HepG2 (cell line): Measurements from ENCODE around the gene CMTM8.

ENCODE experiments used
- GABPA ChIP-seq, 2 experiments: IDR thresholded peaks; 2 replicates each; pipeline ENCODE4 v1.6.1; 2011 to 2016; ENCODE audit warnings: low read depth in 2 of 2, low read length in 1 of 2, missing biosample characterization in 1 of 2, missing genetic modification characterization in 1 of 2
- SIN3A ChIP-seq: IDR thresholded peaks from 2 replicates; pipeline ENCODE4 v1.6.1; 2011; ENCODE audit warnings: low read depth, mild to moderate bottlenecking, control low read depth, low read length, borderline replicate concordance
- U2AF2 ChIP-seq: fragments of 200-400 bp; formaldehyde crosslinking; IDR thresholded peaks from 2 replicates; pipeline ENCODE4 v1.6.1; 2017; ENCODE audit warnings: low read depth, mild to moderate bottlenecking, low read length
- ZNF564 ChIP-seq: sonication (generic); formaldehyde crosslinking; IDR thresholded peaks from 2 replicates; pipeline ENCODE4 v1.8.1; 2023; ENCODE audit warnings: mild to moderate bottlenecking, missing genetic modification reagents
- TF ChIP-seq, protein P1 (sequence below): sonication (generic); formaldehyde crosslinking; IDR thresholded peaks from 2 replicates; pipeline ENCODE4 v1.4.0; 2020; ENCODE audit warnings: missing genetic modification reagents, mild to moderate bottlenecking, borderline replicate concordance
- TF ChIP-seq, protein P2 (sequence below): sonication (generic); formaldehyde crosslinking; IDR thresholded peaks from 2 replicates; pipeline ENCODE4 v1.5.0; 2020; ENCODE audit warnings: mild to moderate bottlenecking, missing genetic modification reagents, moderate library complexity

DNA sequence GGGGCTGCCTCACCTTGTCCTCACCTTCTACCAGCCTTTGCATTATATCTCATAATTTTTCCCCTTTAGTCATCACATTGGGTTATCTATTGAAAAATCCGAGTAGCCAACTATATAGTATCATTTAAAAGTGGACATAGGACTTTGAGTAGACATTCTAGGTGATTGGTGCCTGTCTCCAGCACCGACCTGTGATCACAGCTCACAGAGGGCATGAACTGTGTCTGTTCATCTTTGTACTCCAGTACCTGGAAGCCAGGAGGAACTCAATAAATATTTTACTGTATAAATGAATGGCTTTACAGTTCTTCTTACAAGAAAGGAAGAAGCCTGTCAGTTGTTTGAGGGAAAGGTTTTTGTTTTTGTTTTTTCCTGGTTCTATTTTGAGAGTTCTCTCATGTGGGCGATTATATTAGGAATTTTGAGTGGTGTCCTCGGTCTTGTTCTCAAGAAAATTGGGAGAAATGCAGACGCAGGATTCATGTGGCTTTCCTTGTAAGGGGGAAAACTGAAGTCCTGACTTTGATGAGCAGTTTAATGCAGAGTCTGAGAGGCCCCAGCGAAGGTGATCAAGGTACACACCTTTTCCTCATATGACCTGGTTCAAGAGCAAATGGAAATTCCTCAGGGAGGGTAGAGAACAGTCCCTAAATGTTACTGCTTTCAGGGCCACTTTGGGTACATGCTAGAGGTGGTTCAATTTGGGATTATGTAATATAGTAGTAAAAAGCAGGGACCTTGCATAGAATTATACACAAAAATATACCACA is 46.1 kb downstream of the CMTM8 start:
- no peak for TF ChIP-seq U2AF2
- TF ChIP-seq ZNF564 (CRISPR knock-in tag), result no peak
- TF ChIP-seq, protein P1, sequence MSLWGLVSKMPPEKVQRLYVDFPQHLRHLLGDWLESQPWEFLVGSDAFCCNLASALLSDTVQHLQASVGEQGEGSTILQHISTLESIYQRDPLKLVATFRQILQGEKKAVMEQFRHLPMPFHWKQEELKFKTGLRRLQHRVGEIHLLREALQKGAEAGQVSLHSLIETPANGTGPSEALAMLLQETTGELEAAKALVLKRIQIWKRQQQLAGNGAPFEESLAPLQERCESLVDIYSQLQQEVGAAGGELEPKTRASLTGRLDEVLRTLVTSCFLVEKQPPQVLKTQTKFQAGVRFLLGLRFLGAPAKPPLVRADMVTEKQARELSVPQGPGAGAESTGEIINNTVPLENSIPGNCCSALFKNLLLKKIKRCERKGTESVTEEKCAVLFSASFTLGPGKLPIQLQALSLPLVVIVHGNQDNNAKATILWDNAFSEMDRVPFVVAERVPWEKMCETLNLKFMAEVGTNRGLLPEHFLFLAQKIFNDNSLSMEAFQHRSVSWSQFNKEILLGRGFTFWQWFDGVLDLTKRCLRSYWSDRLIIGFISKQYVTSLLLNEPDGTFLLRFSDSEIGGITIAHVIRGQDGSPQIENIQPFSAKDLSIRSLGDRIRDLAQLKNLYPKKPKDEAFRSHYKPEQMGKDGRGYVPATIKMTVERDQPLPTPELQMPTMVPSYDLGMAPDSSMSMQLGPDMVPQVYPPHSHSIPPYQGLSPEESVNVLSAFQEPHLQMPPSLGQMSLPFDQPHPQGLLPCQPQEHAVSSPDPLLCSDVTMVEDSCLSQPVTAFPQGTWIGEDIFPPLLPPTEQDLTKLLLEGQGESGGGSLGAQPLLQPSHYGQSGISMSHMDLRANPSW (CRISPR knock-in tag), result no peak
- no peak for TF ChIP-seq SIN3A
- TF ChIP-seq, protein P2, sequence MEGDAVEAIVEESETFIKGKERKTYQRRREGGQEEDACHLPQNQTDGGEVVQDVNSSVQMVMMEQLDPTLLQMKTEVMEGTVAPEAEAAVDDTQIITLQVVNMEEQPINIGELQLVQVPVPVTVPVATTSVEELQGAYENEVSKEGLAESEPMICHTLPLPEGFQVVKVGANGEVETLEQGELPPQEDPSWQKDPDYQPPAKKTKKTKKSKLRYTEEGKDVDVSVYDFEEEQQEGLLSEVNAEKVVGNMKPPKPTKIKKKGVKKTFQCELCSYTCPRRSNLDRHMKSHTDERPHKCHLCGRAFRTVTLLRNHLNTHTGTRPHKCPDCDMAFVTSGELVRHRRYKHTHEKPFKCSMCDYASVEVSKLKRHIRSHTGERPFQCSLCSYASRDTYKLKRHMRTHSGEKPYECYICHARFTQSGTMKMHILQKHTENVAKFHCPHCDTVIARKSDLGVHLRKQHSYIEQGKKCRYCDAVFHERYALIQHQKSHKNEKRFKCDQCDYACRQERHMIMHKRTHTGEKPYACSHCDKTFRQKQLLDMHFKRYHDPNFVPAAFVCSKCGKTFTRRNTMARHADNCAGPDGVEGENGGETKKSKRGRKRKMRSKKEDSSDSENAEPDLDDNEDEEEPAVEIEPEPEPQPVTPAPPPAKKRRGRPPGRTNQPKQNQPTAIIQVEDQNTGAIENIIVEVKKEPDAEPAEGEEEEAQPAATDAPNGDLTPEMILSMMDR (CRISPR knock-in tag), result no peak
- no peak for TF ChIP-seq GABPA (IDR thresholded peaks at IDR 0.05; ENCODE audit: low read depth, low read length)
- TF ChIP-seq GABPA (CRISPR knock-in tag; IDR thresholded peaks at IDR 0.05; ENCODE audit: low read depth), result no peak
